ENCODE measurements around the gene SPAG16. TPM values are rescaled to one million over a fixed set of nuclear protein-coding genes. Genes with fewer than 3 reads are reported as not detected.

The SPAG16 gene
- total RNA-seq, 1 donor from 2014 or later: 20.6 TPM

DNA sequence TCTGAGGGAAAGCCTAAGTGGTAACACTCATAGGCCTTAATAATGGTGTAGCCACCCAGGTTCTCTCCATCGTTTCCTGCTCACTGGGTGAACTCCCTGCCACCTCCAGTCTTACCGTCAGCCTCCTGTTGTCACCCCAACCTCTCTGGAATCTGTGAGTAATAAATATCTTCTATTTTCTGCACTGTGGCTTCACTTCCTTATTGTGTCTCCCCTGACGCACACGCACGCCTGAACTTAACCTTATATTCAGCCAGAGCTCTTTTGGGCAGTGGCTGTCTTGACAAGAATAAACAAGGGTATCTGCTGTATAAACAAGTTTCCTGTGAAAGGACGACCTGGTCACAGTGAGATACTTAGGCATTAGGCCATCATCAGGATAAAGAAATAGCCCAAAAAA is 467.2 kb downstream of the SPAG16 start:
- H3K4me1 ChIP-seq: no peaks in the 10 kb centered on the region
- no peak overlapping the region for H3K4me3 ChIP-seq
- no peak for DNase-seq
- no peaks in the 10 kb centered on the region for H3K9me3 ChIP-seq (replicated peaks)
- intact Hi-C loops (cut with micrococcal nuclease): no loop called here
- no peaks in the 10 kb centered on the region for H3K27me3 ChIP-seq (ENCODE audit: low read depth)
- TF ChIP-seq, protein P1, sequence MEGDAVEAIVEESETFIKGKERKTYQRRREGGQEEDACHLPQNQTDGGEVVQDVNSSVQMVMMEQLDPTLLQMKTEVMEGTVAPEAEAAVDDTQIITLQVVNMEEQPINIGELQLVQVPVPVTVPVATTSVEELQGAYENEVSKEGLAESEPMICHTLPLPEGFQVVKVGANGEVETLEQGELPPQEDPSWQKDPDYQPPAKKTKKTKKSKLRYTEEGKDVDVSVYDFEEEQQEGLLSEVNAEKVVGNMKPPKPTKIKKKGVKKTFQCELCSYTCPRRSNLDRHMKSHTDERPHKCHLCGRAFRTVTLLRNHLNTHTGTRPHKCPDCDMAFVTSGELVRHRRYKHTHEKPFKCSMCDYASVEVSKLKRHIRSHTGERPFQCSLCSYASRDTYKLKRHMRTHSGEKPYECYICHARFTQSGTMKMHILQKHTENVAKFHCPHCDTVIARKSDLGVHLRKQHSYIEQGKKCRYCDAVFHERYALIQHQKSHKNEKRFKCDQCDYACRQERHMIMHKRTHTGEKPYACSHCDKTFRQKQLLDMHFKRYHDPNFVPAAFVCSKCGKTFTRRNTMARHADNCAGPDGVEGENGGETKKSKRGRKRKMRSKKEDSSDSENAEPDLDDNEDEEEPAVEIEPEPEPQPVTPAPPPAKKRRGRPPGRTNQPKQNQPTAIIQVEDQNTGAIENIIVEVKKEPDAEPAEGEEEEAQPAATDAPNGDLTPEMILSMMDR (IDR thresholded peaks at IDR 0.05; ENCODE audit: borderline replicate concordance): no peak
- H3K36me3 ChIP-seq: no peaks in the 10 kb centered on the region
- H3K27ac ChIP-seq (replicated peaks): no peak overlapping the region

DNA sequence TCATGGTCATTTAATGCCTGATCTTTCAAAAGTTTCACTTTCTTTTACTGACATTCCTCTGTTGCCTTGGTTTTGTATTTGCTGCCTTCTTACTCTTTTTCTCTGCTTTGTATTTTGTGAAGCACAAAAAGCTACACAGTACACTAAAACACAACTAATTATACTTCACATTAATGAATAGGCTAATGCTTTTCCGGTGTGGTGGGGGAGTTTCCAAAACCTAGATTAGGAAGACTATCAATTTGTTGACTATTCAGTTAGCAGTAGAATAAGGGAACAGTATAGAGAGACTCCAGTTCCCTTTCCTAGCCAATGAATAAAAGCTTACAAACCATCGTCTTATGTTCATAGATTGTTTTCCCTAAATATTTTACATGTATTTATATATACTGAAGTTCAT is 468.3 kb downstream of the SPAG16 start:
- no peaks in the 10 kb centered on the region for H3K4me1 ChIP-seq
- H3K27ac ChIP-seq (replicated peaks): no peak overlapping the region
- intact Hi-C loops (cut with micrococcal nuclease): no loop called here
- H3K9me3 ChIP-seq (replicated peaks): no peaks in the 10 kb centered on the region
- no peaks in the 10 kb centered on the region for H3K27me3 ChIP-seq (ENCODE audit: low read depth)
- no peak overlapping the region for H3K4me3 ChIP-seq
- TF ChIP-seq, protein P1 (IDR thresholded peaks at IDR 0.05; ENCODE audit: borderline replicate concordance): no peak
- no peak for DNase-seq
- H3K36me3 ChIP-seq: no peaks in the 10 kb centered on the region

DNA sequence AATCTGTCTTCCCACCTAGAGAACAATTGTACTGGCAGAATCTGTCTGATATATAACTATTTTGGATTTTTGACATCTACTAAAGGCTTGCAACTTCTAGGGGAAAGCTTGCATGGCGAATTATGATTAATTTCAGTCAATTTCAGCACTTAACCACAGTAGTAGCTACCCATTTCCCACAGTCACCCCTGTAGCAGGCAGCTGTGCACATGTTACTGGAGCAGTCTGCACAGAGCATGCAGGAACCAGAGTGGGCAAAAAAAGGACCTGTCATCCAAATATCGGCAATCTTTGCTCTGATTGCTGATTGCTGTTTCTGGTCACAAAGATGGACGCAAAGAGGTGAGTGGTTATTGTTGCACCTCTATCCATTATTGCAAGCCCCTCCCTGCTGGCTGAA is 473.3 kb downstream of the SPAG16 start:
- Histone ChIP-seq H3K27me3 (ENCODE audit: low read depth) (no peaks in the 10 kb centered on the region), H3K4me3 (no peak overlapping the region), H3K36me3 (no peaks in the 10 kb centered on the region), H3K9me3 (replicated peaks) (no peaks in the 10 kb centered on the region), H3K27ac (replicated peaks) (no peak overlapping the region), H3K4me1 (no peaks in the 10 kb centered on the region)
- no peak for DNase-seq
- TF ChIP-seq, protein P1 (IDR thresholded peaks at IDR 0.05; ENCODE audit: borderline replicate concordance): no peak
- intact Hi-C loops (cut with micrococcal nuclease): no loop called here

DNA sequence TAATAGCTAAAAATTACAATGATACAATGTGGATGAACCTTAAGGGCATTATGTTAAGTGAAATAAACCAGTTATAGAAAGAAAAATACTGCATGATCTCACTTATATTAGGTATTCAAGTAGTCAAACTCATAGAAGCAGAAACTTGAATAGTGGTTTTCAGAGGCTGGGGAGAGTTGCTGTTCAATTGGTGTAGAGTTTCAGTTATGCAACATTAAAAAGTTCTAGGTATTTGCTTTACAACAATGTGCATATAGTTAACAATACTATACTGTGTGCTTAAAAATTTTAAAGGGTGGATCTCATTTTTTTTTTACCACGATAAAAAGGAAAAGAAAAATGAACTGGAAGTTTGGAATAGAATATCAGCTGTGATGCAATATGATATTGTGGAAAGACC is 479.1 kb downstream of the SPAG16 start:
- TF ChIP-seq, protein P1 (IDR thresholded peaks at IDR 0.05; ENCODE audit: borderline replicate concordance): no peak
- H3K27me3 ChIP-seq (ENCODE audit: low read depth): no peaks in the 10 kb centered on the region

DNA sequence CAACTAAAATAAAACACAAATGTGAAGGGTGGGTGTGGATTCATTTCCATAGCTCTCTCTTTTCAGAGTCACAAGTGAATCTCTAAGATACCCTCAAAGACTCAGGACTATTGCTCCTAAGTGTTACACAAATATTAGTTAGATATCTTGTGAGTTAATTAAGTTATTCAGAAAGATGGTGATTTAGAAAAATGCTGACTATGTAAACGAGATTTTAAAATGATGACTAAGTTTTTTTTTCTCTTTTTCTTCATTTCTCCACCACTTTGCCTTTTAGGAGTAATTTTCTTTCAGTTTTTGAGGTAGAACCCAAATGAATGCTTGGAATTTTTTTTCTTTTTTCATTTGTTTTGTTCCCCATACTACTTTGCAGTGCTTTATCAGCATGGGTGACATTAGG is 479.7 kb downstream of the SPAG16 start:
- Histone ChIP-seq H3K36me3 (no peaks in the 10 kb centered on the region), H3K27ac (replicated peaks) (no peak overlapping the region), H3K9me3 (replicated peaks) (no peaks in the 10 kb centered on the region), H3K27me3 (ENCODE audit: low read depth) (no peaks in the 10 kb centered on the region), H3K4me1 (no peaks in the 10 kb centered on the region), H3K4me3 (no peak overlapping the region)
- TF ChIP-seq, protein P1 (IDR thresholded peaks at IDR 0.05; ENCODE audit: borderline replicate concordance): no peak
- intact Hi-C loops (cut with micrococcal nuclease): no loop called here
- DNase-seq: no peak

More for the DNA sequence above, 479.1 kb downstream of the SPAG16 start:
- H3K4me1 ChIP-seq: no peaks in the 10 kb centered on the region
- no peak for DNase-seq
- H3K4me3 ChIP-seq: no peak overlapping the region
- intact Hi-C loops (cut with micrococcal nuclease): no loop called here
- H3K9me3 ChIP-seq (replicated peaks): no peaks in the 10 kb centered on the region
- H3K27ac ChIP-seq (replicated peaks): no peak overlapping the region
- H3K36me3 ChIP-seq: no peaks in the 10 kb centered on the region

DNA sequence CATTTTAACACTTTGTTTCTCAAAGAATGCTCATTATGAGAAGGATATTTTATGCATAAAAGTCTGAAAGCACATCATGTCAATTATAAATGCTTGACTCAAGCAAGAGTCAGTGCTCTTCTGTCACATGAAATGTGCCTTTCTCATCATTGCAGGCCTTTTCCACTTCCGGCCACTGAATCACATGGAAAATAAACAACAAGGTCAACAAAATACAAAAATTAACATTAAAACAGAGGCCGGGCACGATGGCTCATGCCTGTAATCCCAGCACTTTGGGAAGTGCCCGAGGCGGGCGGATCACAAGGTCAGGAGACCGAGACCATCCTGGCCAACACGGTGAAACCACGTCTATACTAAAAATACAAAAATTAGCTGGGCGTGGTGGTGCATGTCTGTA is 480.6 kb downstream of the SPAG16 start:
- intact Hi-C loops (cut with micrococcal nuclease): no loop called here
- no peak for DNase-seq
- Histone ChIP-seq H3K4me1 (no peaks in the 10 kb centered on the region), H3K27me3 (ENCODE audit: low read depth) (no peaks in the 10 kb centered on the region), H3K4me3 (no peak overlapping the region), H3K9me3 (replicated peaks) (no peaks in the 10 kb centered on the region), H3K36me3 (no peaks in the 10 kb centered on the region), H3K27ac (replicated peaks) (no peak overlapping the region)
- TF ChIP-seq, protein P1 (IDR thresholded peaks at IDR 0.05; ENCODE audit: borderline replicate concordance): no peak
